AG04449 (cell line): ENCODE results near the gene TMEM86A.
"Not testable (repeated sequence)": the region's sequence is repeated elsewhere in the genome, so short reads cannot be mapped to it uniquely, and the experiment has no call there.

Experiments
- CTCF ChIA-PET: fragments of 350-600 bp; formaldehyde crosslinking; extraction: SDS; loops from one replicate; lab custom pipeline; 2021; ENCODE audit warnings: antibody characterized with exemption; lab: Yijun Ruan, JAX
- POLR2A ChIA-PET: fragments of 400-600, 350-600 bp; formaldehyde crosslinking; extraction: SDS; loops from one replicate; lab custom pipeline; 2020; ENCODE audit warnings: antibody characterized with exemption, inconsistent platforms; lab: Yijun Ruan, JAX
- DNase-seq: peaks from one replicate; pipeline ENCODE4 v3.0.0-alpha.2; 2010; ENCODE audit warnings: low read depth, low spot score
- H3K4me3 ChIP-seq: 2 replicates; pipeline ENCODE4 v1.5.1; 2011; ENCODE audit warnings: low read depth, mild to moderate bottlenecking, control low read depth, low read length
- CTCF ChIP-seq: IDR thresholded peaks from one replicate; pipeline ENCODE4 v1.5.1; 2011; ENCODE audit warnings: mild to moderate bottlenecking, moderate library complexity, low read length, control low read depth, inconsistent platforms; ENCODE audit not compliant: insufficient read depth; ENCODE audit errors: missing control alignments

TMEM86A gene

GRCh38 chr11:18669219-18669596, 29.4 kb upstream of the TMEM86A start:
- no peak overlapping the region for H3K4me3 ChIP-seq
- no peak for DNase-seq
- POLR2A ChIA-PET = no interaction called here
- TF ChIP-seq CTCF = no peak
- CTCF ChIA-PET = no interaction called here

GRCh38 chr11:18669711-18670110, 28.9 kb upstream of the TMEM86A start:
- POLR2A ChIA-PET = no interaction called here
- no peak for DNase-seq
- TF ChIP-seq CTCF = no peak
- no peak overlapping the region for H3K4me3 ChIP-seq
- CTCF ChIA-PET = no interaction called here

- ChIA-PET CTCF (no interaction called here), POLR2A (no interaction called here)
- TF ChIP-seq CTCF = no peak
- DNase-seq = no peak
- no peak overlapping the region for H3K4me3 ChIP-seq
These were observed 27.3 kb upstream of the TMEM86A start for GRCh38 chr11:18671246-18671645.

DNA sequence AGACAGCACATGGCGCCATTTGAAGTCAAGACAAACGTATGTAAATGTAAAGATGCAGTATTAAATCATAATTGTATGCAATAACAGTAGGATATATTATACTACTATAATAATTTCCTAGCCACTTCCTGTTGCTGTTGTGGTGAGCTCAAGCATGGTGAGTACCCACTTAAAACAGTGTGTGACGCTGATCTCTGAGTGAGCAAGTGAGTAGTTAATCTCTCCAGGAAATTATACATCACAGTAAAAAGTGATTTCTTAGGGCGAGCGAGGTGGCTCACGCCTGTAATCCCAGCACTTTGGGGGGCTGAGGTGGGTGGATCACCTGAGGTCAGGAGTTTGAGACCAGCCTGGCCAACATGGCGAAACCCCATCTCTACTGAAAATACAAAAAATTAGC, 26.4 kb upstream of the TMEM86A start:
- H3K4me3 ChIP-seq, POLR2A ChIA-PET, DNase-seq, CTCF ChIA-PET: not testable (repeated sequence)

- TF ChIP-seq CTCF = no peak
- POLR2A ChIA-PET = interaction anchor here (0.7 kb wide), 1 partner anchor 43 kb away, joined by 5 read pairs; the partner anchor contains the start of gene SPTY2D1
- CTCF ChIA-PET = interaction anchor here (1.2 kb wide), 1 partner anchor 51 kb away, joined by 4 read pairs; no protein-coding TSS in a partner anchor
- DNase-seq = no peak
- H3K4me3 ChIP-seq = no peak overlapping the region
These were observed 21.8 kb upstream of the TMEM86A start for GRCh38 chr11:18676803-18677202.

- POLR2A ChIA-PET = no interaction called here
- no peak for DNase-seq
- CTCF ChIA-PET = no interaction called here
These were observed 21.0 kb upstream of the TMEM86A start for GRCh38 chr11:18677560-18677959.

DNA sequence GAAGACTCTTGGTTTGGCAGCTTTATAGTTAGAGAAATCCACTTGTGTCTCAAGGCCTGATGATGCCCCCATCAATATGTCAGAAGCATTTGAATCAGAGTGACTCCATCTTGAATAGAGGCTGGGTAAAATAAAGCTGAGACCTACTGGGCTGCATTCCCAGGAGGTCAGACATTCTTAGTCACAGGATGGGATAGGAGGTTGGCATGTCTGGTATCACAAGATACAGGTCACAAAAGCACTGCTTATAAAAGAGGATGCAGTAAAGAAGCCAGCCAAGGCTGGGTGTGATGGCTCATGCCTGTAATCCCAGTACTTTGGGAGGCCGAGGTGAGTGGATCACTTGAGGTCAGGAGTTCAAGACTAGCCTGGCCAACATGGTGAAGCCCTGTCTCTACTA, 16.6 kb upstream of the TMEM86A start:
- H3K4me3 ChIP-seq, DNase-seq, POLR2A ChIA-PET, CTCF ChIA-PET: not testable (repeated sequence)

More at GRCh38 chr11:18677560-18677959, 21.0 kb upstream of the TMEM86A start:
- H3K4me3 ChIP-seq = no peak overlapping the region
- TF ChIP-seq CTCF = no peak
